GM12878 (cell line): ENCODE measurements around the gene AAR2. TPM values are rescaled to one million over a fixed set of nuclear protein-coding genes. Genes with fewer than 3 reads are reported as not detected.

Source experiments
- ATAC-seq: fragments of 200-7000 bp; cut with Tn5 transposase; 3 replicates; pipeline ENCODE4 v1.9.1; 2020; ENCODE audit warnings: mild to moderate bottlenecking, moderate library complexity
- BruUV-seq: library from RNA; stranded (reverse); fragments of 400-500 nt; replicated peaks from 2 replicates; lab custom pipeline; 2021; lab: Mats Ljungman, UMichigan
- CTCF ChIA-PET: fragments of 300-600 bp; sonication (Branson Sonifier 250); formaldehyde crosslinking; extraction: SDS; loops from one replicate; lab custom pipeline; 2021; ENCODE audit warnings: inconsistent platforms; lab: Yijun Ruan, JAX
- POLR2A ChIA-PET: fragments of 350-600 bp; formaldehyde crosslinking; extraction: SDS; loops from one replicate; lab custom pipeline; 2021; ENCODE audit warnings: inconsistent platforms; lab: Charles Lee
- RAD21 ChIA-PET: fragments of 300-600 bp; sonication (Branson Sonifier 250); formaldehyde crosslinking; loops from one replicate; lab custom pipeline; 2023; ENCODE audit warnings: antibody characterized with exemption; ENCODE audit not compliant: unreplicated experiment; lab: Charles Lee
- SMC1A ChIA-PET: fragments of 300-600 bp; sonication (Branson Sonifier 250); formaldehyde crosslinking; loops from one replicate; lab custom pipeline; 2023; ENCODE audit not compliant: unreplicated experiment, uncharacterized antibody; lab: Charles Lee
- DNase-seq: peaks from one replicate; pipeline ENCODE4 v3.0.0-alpha.2; 2011; ENCODE audit warnings: low read depth, low spot score
- FAIRE-seq: peaks from 3 replicates; lab custom pipeline; 2011; peaks lifted over from hg19 to GRCh38; lab: Jason Lieb, UNC
- H2AFZ ChIP-seq: 2 replicates; pipeline ENCODE4 v1.6.0; 2011; ENCODE audit warnings: low read depth, low read length, control low read depth; ENCODE audit not compliant: control insufficient read depth
- H3K27ac ChIP-seq: 2 replicates; pipeline ENCODE4 v1.5.1; 2011; ENCODE audit warnings: control low read depth; ENCODE audit not compliant: control insufficient read depth, insufficient read depth
- H3K27me3 ChIP-seq, 2 experiments: replicated peaks in 1 of 2; 2 replicates each; pipeline versions ENCODE4 v1.6.0 to v1.6.1; 2011; ENCODE audit warnings: low read length in 1 of 2; ENCODE audit not compliant: control insufficient read depth in 2 of 2, insufficient read depth in 2 of 2
- H3K36me3 ChIP-seq, 2 experiments: 2 replicates each; pipeline ENCODE4 v1.5.1; 2011; ENCODE audit warnings: low read length in 1 of 2; ENCODE audit not compliant: control insufficient read depth in 2 of 2, insufficient read depth in 2 of 2
- H3K4me1 ChIP-seq: 2 replicates; pipeline ENCODE4 v1.6.1; 2011; ENCODE audit warnings: mild to moderate bottlenecking, low read length, moderate library complexity, mixed read lengths; ENCODE audit not compliant: control insufficient read depth, insufficient read depth
- H3K4me2 ChIP-seq: 2 replicates; pipeline ENCODE4 v1.6.0; 2011; ENCODE audit warnings: control low read depth; ENCODE audit not compliant: control insufficient read depth, insufficient read depth
- H3K4me3 ChIP-seq: fragments of 200-600 bp; sonication (generic); 2 replicates; pipeline ENCODE4 v1.5.1; 2016
- H3K79me2 ChIP-seq: 2 replicates; pipeline ENCODE4 v1.6.0; 2011; ENCODE audit warnings: low read length; ENCODE audit not compliant: control insufficient read depth, insufficient read depth
- H3K9ac ChIP-seq: 2 replicates; pipeline ENCODE4 v1.8.0; 2011; ENCODE audit warnings: low read length, control low read depth, mixed read lengths; ENCODE audit not compliant: control insufficient read depth, insufficient read depth
- H3K9me3 ChIP-seq: replicated peaks from 3 replicates; pipeline ENCODE4 v1.5.1; 2011; ENCODE audit warnings: mild to moderate bottlenecking, low read length; ENCODE audit not compliant: control insufficient read depth, insufficient read depth
- H4K20me1 ChIP-seq: 2 replicates; pipeline ENCODE4 v1.6.0; 2011; ENCODE audit not compliant: control insufficient read depth, insufficient read depth
- CBFB ChIP-seq: IDR thresholded peaks from 2 replicates; pipeline ENCODE4 v1.6.1; 2016; ENCODE audit warnings: antibody characterized with exemption, low read depth
- CEBPB ChIP-seq, 2 experiments: fragments of 150-350 bp in 1 of 2; IDR thresholded peaks; 2 replicates each; pipeline ENCODE4 v1.6.1; 2012 to 2014; ENCODE audit warnings: low read depth in 2 of 2, low read length in 2 of 2, borderline replicate concordance in 1 of 2, inconsistent platforms in 1 of 2
- CREM ChIP-seq: IDR thresholded peaks from 2 replicates; pipeline ENCODE4 v1.6.1; 2014; ENCODE audit warnings: antibody characterized with exemption, low read depth
- ESRRA ChIP-seq: IDR thresholded peaks from 2 replicates; pipeline ENCODE4 v1.6.1; 2012; ENCODE audit warnings: mild to moderate bottlenecking, low read length, improper control_type of control experiment
- ETV6 ChIP-seq, 2 experiments: fragments of 450-650 bp in 1 of 2; IDR thresholded peaks in 1 of 2; conservative IDR thresholded peaks in 1 of 2; 2 replicates each; pipeline ENCODE4 v1.6.1; 2014; ENCODE audit warnings: antibody characterized with exemption in 1 of 2, borderline replicate concordance in 1 of 2, low read depth in 1 of 2, mild to moderate bottlenecking in 1 of 2, moderate library complexity in 1 of 2
- KLF5 ChIP-seq: fragments of 450-650 bp; IDR thresholded peaks from 2 replicates; pipeline ENCODE4 v1.6.1; 2014; ENCODE audit warnings: mild to moderate bottlenecking; ENCODE audit not compliant: partially characterized antibody
- LARP7 ChIP-seq: fragments of 450-650 bp; IDR thresholded peaks from 2 replicates; pipeline ENCODE4 v1.6.1; 2017; ENCODE audit warnings: mild to moderate bottlenecking
- RAD51 ChIP-seq: fragments of 450-650 bp; IDR thresholded peaks from 2 replicates; pipeline ENCODE4 v1.6.1; 2016; ENCODE audit warnings: moderate library complexity, mild to moderate bottlenecking, inconsistent platforms
- SUPT20H ChIP-seq: IDR thresholded peaks from 2 replicates; pipeline ENCODE4 v1.6.1; 2011; ENCODE audit warnings: low read depth, mild to moderate bottlenecking, low read length, moderate library complexity, borderline replicate concordance; ENCODE audit not compliant: control insufficient read depth
- WGBS: methylation state at CpG from one replicate; pipeline ENCODE4 v1.1.6; 2016; ENCODE audit warnings: low lambda C conversion rate; ENCODE audit not compliant: insufficient replicate concordance, insufficient coverage; ENCODE audit errors: missing lambda C conversion rate; 5-methylcytosine and 5-hydroxymethylcytosine counted together
- in situ Hi-C: fragments of 300-500 bp; cut with MboI; formaldehyde crosslinking; loops from 9 replicates; pipeline ENCODE4 v1.14.3; 2018; ENCODE audit warnings: mixed read lengths
- intact Hi-C: fragments of 100-400 bp; cut with micrococcal nuclease; formaldehyde crosslinking; loops from one replicate; pipeline ENCODE4 v1.14.2; 2022; ENCODE audit not compliant: unreplicated experiment
- polyA plus RNA-seq, 11 experiments: library from polyadenylated mRNA; depleted of rRNA in 4 of 11; unstranded in 6 of 11; stranded (reverse) in 5 of 11; fragments of >200 nt; fragmentation: Nextera tagmentation in 4 of 11; fragmentation: Illumina TruSeq in 1 of 11; extraction: Ambion mirVana in 4 of 11; extraction: Trizol in 1 of 11; gene quantifications; 1 replicate in 1 of 11; 2 replicates in 10 of 11; pipeline versions ENCODE4 v1.2.1 to v1.2.3, GENCODE V29; 2011 to 2016; ENCODE audit warnings: inconsistent platforms in 2 of 11, missing spikeins in 2 of 11, low read depth in 1 of 11
- total RNA-seq, 4 experiments: library from RNA; depleted of rRNA in 3 of 4; stranded (reverse); fragments of >200 nt in 3 of 4; fragmentation: Illumina TruSeq in 1 of 4; extraction: Trizol in 1 of 4; gene quantifications; 2 replicates each; pipeline versions ENCODE4 v1.2.1 to v1.2.3, GENCODE V29; 2013 to 2021
- TF ChIP-seq, protein P1 (sequence below): IDR thresholded peaks from 2 replicates; pipeline ENCODE4 v1.6.1; 2011; ENCODE audit warnings: low read depth, low read length, improper control_type of control experiment, borderline replicate concordance
- TF ChIP-seq, protein P2 (sequence below): fragments of 450-650 bp; formaldehyde crosslinking; IDR thresholded peaks from 2 replicates; pipeline ENCODE4 v1.4.0; 2022; ENCODE audit warnings: mild to moderate bottlenecking, moderate library complexity
- TF ChIP-seq, protein P3 (sequence below): fragments of 450-650 bp; IDR thresholded peaks from 2 replicates; pipeline ENCODE4 v1.6.1; 2017; ENCODE audit warnings: borderline replicate concordance
- TF ChIP-seq, protein P4 (sequence below): fragments of 150-350 bp; IDR thresholded peaks from 2 replicates; pipeline ENCODE4 v1.6.1; 2016; ENCODE audit warnings: low read depth, low read length

The AAR2 gene
- total and polyA plus RNA-seq, 10 of the 15 experiments (the other 5 are each of a cell fraction or from before 2014, with no cell fraction given): 6.5 to 41.7 (median 30.3) TPM

DNA sequence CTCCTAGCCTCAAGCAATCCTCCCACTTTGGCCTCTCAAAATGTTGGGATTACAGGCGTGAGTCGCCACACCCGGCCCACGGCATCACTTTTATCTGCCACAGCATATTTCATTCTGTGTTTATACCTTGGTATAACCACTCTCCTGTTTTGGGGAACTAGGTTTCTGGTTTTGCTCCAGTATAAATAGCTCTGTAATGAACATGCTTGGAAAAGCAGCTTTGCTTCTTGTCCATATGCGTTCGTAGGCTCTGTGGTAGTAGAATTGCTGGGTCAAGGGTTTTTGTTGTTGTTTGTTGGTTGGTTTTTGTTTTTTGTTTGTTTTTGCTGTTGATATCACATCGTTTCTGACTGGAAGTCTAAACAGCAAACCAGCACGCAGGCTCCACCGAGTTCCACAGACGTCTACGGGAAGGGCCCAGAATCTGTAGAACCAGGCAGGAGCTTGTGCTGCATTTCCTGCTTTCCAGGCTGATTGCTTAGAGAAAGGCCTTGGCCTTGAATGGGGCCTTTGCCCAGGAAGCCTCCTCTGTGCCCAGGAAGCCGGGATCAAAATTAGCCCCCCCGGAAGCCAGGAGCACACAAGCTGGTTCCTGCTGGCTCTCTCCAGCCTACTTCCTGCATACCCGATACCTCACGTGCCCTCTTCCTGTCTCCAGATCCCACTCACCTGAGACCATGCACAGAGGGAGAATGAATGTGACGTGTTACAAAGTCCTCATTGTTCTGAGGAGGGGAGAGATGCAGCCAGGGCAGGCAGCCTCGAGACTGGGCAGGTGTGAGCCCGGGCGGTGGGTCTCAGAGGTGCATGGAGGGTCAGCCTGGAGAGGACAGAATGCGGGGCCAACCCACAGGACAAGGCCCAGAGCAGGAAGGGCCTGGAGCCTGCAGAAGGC lies 34.7 kb downstream of the AAR2 start:
- Histone ChIP-seq H3K27me3 (peaks cover 0 to 1% of the 10 kb centered on the region in 2 experiments; a peak in 1 of 4 replicates), H3K79me2 (no peaks in the 10 kb centered on the region), H2AFZ (no peak overlapping the region), H3K4me3 (no peak overlapping the region), H3K36me3 (no peaks in the 10 kb centered on the region), H4K20me1 (no peaks in the 10 kb centered on the region), H3K27ac (no peak overlapping the region), H3K4me1 (no peaks in the 10 kb centered on the region), H3K9me3 (no peaks in the 10 kb centered on the region), H3K4me2 (no peak overlapping the region), H3K9ac (no peak overlapping the region)
- DNase-seq: no peak
- 51% methylated on average over 20 of the region's 20 CpGs for WGBS
- ChIA-PET RAD21 (no interaction called here), CTCF (interaction anchor here (1.6 to 3.1 kb wide), 2 partner anchors 20 to 168 kb away, joined by 4 to 34 read pairs; no protein-coding TSS in a partner anchor), SMC1A (no interaction called here), POLR2A (interaction anchor here (0.6 kb wide), 1 partner anchor 64 kb away, joined by 5 read pairs; no protein-coding TSS in a partner anchor)
- no peak for ATAC-seq
- in situ Hi-C loops (no loop called here), intact Hi-C loops (loop anchor here (5.0 kb wide), 1 partner anchor 166 kb away; no protein-coding TSS in a partner anchor)
- no peak for FAIRE-seq
- BruUV-seq: no TSS peak
- TF ChIP-seq CEBPB (IDR thresholded peaks at IDR 0.05; ENCODE audit: borderline replicate concordance in 1 of 2, low read depth in 2 of 2, low read length in 2 of 2) (no peak), CBFB (no peak), ETV6 (conservative IDR thresholded peaks at IDR 0.05 in 1 of 2, IDR thresholded peaks at IDR 0.05 in 1 of 2; ENCODE audit: borderline replicate concordance in 1 of 2, low read depth in 1 of 2) (no peak), SUPT20H (no peak), ESRRA (no peak), RAD51 (no peak), KLF5 (no peak), LARP7 (no peak), CREM (no peak)
- TF ChIP-seq, protein P1, sequence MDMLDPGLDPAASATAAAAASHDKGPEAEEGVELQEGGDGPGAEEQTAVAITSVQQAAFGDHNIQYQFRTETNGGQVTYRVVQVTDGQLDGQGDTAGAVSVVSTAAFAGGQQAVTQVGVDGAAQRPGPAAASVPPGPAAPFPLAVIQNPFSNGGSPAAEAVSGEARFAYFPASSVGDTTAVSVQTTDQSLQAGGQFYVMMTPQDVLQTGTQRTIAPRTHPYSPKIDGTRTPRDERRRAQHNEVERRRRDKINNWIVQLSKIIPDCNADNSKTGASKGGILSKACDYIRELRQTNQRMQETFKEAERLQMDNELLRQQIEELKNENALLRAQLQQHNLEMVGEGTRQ: no peak
- TF ChIP-seq, protein P2, sequence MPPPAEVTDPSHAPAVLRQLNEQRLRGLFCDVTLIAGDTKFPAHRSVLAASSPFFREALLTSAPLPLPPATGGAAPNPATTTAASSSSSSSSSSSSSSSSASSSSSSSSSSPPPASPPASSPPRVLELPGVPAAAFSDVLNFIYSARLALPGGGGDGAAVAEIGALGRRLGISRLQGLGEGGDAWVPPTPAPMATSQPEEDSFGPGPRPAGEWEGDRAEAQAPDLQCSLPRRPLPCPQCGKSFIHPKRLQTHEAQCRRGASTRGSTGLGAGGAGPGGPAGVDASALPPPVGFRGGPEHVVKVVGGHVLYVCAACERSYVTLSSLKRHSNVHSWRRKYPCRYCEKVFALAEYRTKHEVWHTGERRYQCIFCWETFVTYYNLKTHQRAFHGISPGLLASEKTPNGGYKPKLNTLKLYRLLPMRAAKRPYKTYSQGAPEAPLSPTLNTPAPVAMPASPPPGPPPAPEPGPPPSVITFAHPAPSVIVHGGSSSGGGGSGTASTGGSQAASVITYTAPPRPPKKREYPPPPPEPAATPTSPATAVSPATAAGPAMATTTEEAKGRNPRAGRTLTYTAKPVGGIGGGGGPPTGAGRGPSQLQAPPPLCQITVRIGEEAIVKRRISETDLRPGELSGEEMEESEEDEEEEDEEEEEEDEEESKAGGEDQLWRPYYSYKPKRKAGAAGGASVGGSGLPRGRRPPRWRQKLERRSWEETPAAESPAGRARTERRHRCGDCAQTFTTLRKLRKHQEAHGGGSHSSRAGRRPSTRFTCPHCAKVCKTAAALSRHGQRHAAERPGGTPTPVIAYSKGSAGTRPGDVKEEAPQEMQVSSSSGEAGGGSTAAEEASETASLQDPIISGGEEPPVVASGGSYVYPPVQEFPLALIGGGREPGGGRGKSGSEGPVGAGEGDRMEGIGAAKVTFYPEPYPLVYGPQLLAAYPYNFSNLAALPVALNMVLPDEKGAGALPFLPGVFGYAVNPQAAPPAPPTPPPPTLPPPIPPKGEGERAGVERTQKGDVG (CRISPR knock-in tag): no peak
- TF ChIP-seq, protein P3, sequence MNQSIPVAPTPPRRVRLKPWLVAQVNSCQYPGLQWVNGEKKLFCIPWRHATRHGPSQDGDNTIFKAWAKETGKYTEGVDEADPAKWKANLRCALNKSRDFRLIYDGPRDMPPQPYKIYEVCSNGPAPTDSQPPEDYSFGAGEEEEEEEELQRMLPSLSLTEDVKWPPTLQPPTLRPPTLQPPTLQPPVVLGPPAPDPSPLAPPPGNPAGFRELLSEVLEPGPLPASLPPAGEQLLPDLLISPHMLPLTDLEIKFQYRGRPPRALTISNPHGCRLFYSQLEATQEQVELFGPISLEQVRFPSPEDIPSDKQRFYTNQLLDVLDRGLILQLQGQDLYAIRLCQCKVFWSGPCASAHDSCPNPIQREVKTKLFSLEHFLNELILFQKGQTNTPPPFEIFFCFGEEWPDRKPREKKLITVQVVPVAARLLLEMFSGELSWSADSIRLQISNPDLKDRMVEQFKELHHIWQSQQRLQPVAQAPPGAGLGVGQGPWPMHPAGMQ: no peak
- TF ChIP-seq, protein P4, sequence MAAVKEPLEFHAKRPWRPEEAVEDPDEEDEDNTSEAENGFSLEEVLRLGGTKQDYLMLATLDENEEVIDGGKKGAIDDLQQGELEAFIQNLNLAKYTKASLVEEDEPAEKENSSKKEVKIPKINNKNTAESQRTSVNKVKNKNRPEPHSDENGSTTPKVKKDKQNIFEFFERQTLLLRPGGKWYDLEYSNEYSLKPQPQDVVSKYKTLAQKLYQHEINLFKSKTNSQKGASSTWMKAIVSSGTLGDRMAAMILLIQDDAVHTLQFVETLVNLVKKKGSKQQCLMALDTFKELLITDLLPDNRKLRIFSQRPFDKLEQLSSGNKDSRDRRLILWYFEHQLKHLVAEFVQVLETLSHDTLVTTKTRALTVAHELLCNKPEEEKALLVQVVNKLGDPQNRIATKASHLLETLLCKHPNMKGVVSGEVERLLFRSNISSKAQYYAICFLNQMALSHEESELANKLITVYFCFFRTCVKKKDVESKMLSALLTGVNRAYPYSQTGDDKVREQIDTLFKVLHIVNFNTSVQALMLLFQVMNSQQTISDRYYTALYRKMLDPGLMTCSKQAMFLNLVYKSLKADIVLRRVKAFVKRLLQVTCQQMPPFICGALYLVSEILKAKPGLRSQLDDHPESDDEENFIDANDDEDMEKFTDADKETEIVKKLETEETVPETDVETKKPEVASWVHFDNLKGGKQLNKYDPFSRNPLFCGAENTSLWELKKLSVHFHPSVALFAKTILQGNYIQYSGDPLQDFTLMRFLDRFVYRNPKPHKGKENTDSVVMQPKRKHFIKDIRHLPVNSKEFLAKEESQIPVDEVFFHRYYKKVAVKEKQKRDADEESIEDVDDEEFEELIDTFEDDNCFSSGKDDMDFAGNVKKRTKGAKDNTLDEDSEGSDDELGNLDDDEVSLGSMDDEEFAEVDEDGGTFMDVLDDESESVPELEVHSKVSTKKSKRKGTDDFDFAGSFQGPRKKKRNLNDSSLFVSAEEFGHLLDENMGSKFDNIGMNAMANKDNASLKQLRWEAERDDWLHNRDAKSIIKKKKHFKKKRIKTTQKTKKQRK: no peak
